ENCODE data around the gene OSCP1. TPM values are rescaled to one million over a fixed set of nuclear protein-coding genes. Genes with fewer than 3 reads are reported as not detected.
A peak's percentile ranks its signal among the peaks of the same experiment; 100 is the strongest.

The OSCP1 gene
- total and polyA plus RNA-seq, 2 experiments from 2014 or later, result 6.9 to 10.2 TPM

- H3K4me2 ChIP-seq (ENCODE audit: unreplicated experiment), result no peak overlapping the region
- H3F3A ChIP-seq (ENCODE audit: insufficient read depth), result 0 out of 2 replicates have a peak, but pooled peaks cover 8% of the 10 kb centered on the region
- no peak for DNase-seq
- WGBS, 2 experiments (ENCODE audit: low coverage in 1 of 2, low lambda C conversion rate in 2 of 2, missing lambda C conversion rate in 2 of 2), result 77 to 95% methylated on average over 1 of the region's 1 CpG
- no peak overlapping the region for H3K9ac ChIP-seq
- no peak overlapping the region for H3K4me3 ChIP-seq
- H3K79me2 ChIP-seq (ENCODE audit: insufficient read depth), result peaks cover 15% of the 10 kb centered on the region
- H3K36me3 ChIP-seq (ENCODE audit: low read depth), result no peaks in the 10 kb centered on the region
- no peaks in the 10 kb centered on the region for H3K9me2 ChIP-seq (ENCODE audit: insufficient read depth)
- no peak overlapping the region for H3K27ac ChIP-seq
- in situ Hi-C loops (cut with MboI), result no loop called here
- peaks cover 10% of the 10 kb centered on the region for H3K4me1 ChIP-seq (ENCODE audit: insufficient read depth)
- no peaks in the 10 kb centered on the region for H4K20me1 ChIP-seq (ENCODE audit: insufficient read depth)
- TF ChIP-seq EZH2 (IDR thresholded peaks at IDR 0.05; ENCODE audit: insufficient read depth, poor library complexity, severe bottlenecking) (no peak), EZH2phosphoT487 (IDR thresholded peaks at IDR 0.05; ENCODE audit: insufficient read depth, low read depth) (no peak)
- no peak overlapping the region for H2AFZ ChIP-seq
- no peaks in the 10 kb centered on the region for H3K9me3 ChIP-seq (ENCODE audit: low read depth)
- H3K27me3 ChIP-seq (replicated peaks; ENCODE audit: insufficient read depth), result no peaks in the 10 kb centered on the region
Measured at GRCh38 chr1:36406440-36406839, 43.8 kb downstream of the OSCP1 start.

GRCh38 chr1:36402504-36402890 is 47.8 kb downstream of the OSCP1 start:
- peaks cover 10% of the 10 kb centered on the region; the same call in 1 of the 2 replicates for H3F3A ChIP-seq (ENCODE audit: insufficient read depth)
- peak overlapping the region; percentile 94; the same call in 1 of the 2 replicates for H3K4me3 ChIP-seq
- peak overlapping the region; percentile 97; the same call in 1 of the 2 replicates for H3K27ac ChIP-seq
- 0 out of 2 replicates have a peak overlapping the region, but pooled peaks have one; percentile 91 for H2AFZ ChIP-seq
- peaks cover 19% of the 10 kb centered on the region for H3K79me2 ChIP-seq (ENCODE audit: insufficient read depth)
- peaks cover 14% of the 10 kb centered on the region for H3K4me1 ChIP-seq (ENCODE audit: insufficient read depth)
- in situ Hi-C loops (cut with MboI), result no loop called here
- 76 to 81% methylated on average over 4 of the region's 4 CpGs for WGBS, 2 experiments (ENCODE audit: low coverage in 1 of 2, low lambda C conversion rate in 2 of 2, missing lambda C conversion rate in 2 of 2)
- H3K9me3 ChIP-seq (ENCODE audit: low read depth), result no peaks in the 10 kb centered on the region
- H3K9ac ChIP-seq, result peak overlapping the region; percentile 19; the same call in 1 of the 2 replicates
- H3K4me2 ChIP-seq (ENCODE audit: unreplicated experiment), result peak overlapping the region; percentile 92
- no peaks in the 10 kb centered on the region for H4K20me1 ChIP-seq (ENCODE audit: insufficient read depth)
- H3K36me3 ChIP-seq (ENCODE audit: low read depth), result no peaks in the 10 kb centered on the region
- no peak for TF ChIP-seq EZH2 (IDR thresholded peaks at IDR 0.05; ENCODE audit: insufficient read depth, poor library complexity, severe bottlenecking)
- TF ChIP-seq EZH2phosphoT487 (IDR thresholded peaks at IDR 0.05; ENCODE audit: insufficient read depth, low read depth), result no peak
- DNase-seq, result no peak
- H3K27me3 ChIP-seq (replicated peaks; ENCODE audit: insufficient read depth), result no peaks in the 10 kb centered on the region
- no peaks in the 10 kb centered on the region for H3K9me2 ChIP-seq (ENCODE audit: insufficient read depth)

- H3K9ac ChIP-seq, result peak overlapping the region; percentile 94
- in situ Hi-C loops (cut with MboI), result no loop called here
- H3K4me1 ChIP-seq (ENCODE audit: insufficient read depth), result peaks cover 14% of the 10 kb centered on the region
- peak overlapping the region; percentile 92 for H3K4me2 ChIP-seq (ENCODE audit: unreplicated experiment)
- no peak for DNase-seq
- H3K36me3 ChIP-seq (ENCODE audit: low read depth), result no peaks in the 10 kb centered on the region
- H3K27me3 ChIP-seq (replicated peaks; ENCODE audit: insufficient read depth), result no peaks in the 10 kb centered on the region
- H2AFZ ChIP-seq, result peak overlapping the region; percentile 91
- peak overlapping the region; percentile 94 for H3K4me3 ChIP-seq
- 75 to 78% methylated on average over 12 of the region's 12 CpGs for WGBS, 2 experiments (ENCODE audit: low coverage in 1 of 2, low lambda C conversion rate in 2 of 2, missing lambda C conversion rate in 2 of 2)
- H4K20me1 ChIP-seq (ENCODE audit: insufficient read depth), result no peaks in the 10 kb centered on the region
- H3K27ac ChIP-seq, result peak overlapping the region; percentile 97
- peaks cover 25% of the 10 kb centered on the region for H3K79me2 ChIP-seq (ENCODE audit: insufficient read depth)
- peaks cover 10% of the 10 kb centered on the region; the same call in 1 of the 2 replicates for H3F3A ChIP-seq (ENCODE audit: insufficient read depth)
- H3K9me2 ChIP-seq (ENCODE audit: insufficient read depth), result no peaks in the 10 kb centered on the region
- H3K9me3 ChIP-seq (ENCODE audit: low read depth), result no peaks in the 10 kb centered on the region
- TF ChIP-seq EZH2 (IDR thresholded peaks at IDR 0.05; ENCODE audit: insufficient read depth, poor library complexity, severe bottlenecking) (no peak), EZH2phosphoT487 (IDR thresholded peaks at IDR 0.05; ENCODE audit: insufficient read depth, low read depth) (no peak)
Measured at GRCh38 chr1:36401602-36402503, 48.4 kb downstream of the OSCP1 start.

GRCh38 chr1:36400825-36401601 is 49.2 kb downstream of the OSCP1 start:
- peak overlapping the region; percentile 94 for H3K9ac ChIP-seq
- H3K27me3 ChIP-seq (replicated peaks; ENCODE audit: insufficient read depth), result no peaks in the 10 kb centered on the region
- peak overlapping the region; percentile 91 for H2AFZ ChIP-seq
- no peaks in the 10 kb centered on the region for H4K20me1 ChIP-seq (ENCODE audit: insufficient read depth)
- H3K4me1 ChIP-seq (ENCODE audit: insufficient read depth), result peaks cover 20% of the 10 kb centered on the region
- H3K79me2 ChIP-seq (ENCODE audit: insufficient read depth), result peaks cover 33% of the 10 kb centered on the region
- H3K9me3 ChIP-seq (ENCODE audit: low read depth), result no peaks in the 10 kb centered on the region
- no peaks in the 10 kb centered on the region for H3K36me3 ChIP-seq (ENCODE audit: low read depth)
- in situ Hi-C loops (cut with MboI), result no loop called here
- peak overlapping the region; percentile 94 for H3K4me3 ChIP-seq
- H3K9me2 ChIP-seq (ENCODE audit: insufficient read depth), result no peaks in the 10 kb centered on the region
- 1 to 3% methylated on average over 22 of the region's 22 CpGs for WGBS, 2 experiments (ENCODE audit: low coverage in 1 of 2, low lambda C conversion rate in 2 of 2, missing lambda C conversion rate in 2 of 2)
- DNase-seq, result peak; percentile 98
- H3F3A ChIP-seq (ENCODE audit: insufficient read depth), result peaks cover 10% of the 10 kb centered on the region; the same call in 1 of the 2 replicates
- peak overlapping the region; percentile 92 for H3K4me2 ChIP-seq (ENCODE audit: unreplicated experiment)
- TF ChIP-seq EZH2phosphoT487 (IDR thresholded peaks at IDR 0.05; ENCODE audit: insufficient read depth, low read depth), result no peak
- peak overlapping the region; percentile 97 for H3K27ac ChIP-seq
